ENCODE results near the gene PSME2.

- TF ChIP-seq, protein P1, sequence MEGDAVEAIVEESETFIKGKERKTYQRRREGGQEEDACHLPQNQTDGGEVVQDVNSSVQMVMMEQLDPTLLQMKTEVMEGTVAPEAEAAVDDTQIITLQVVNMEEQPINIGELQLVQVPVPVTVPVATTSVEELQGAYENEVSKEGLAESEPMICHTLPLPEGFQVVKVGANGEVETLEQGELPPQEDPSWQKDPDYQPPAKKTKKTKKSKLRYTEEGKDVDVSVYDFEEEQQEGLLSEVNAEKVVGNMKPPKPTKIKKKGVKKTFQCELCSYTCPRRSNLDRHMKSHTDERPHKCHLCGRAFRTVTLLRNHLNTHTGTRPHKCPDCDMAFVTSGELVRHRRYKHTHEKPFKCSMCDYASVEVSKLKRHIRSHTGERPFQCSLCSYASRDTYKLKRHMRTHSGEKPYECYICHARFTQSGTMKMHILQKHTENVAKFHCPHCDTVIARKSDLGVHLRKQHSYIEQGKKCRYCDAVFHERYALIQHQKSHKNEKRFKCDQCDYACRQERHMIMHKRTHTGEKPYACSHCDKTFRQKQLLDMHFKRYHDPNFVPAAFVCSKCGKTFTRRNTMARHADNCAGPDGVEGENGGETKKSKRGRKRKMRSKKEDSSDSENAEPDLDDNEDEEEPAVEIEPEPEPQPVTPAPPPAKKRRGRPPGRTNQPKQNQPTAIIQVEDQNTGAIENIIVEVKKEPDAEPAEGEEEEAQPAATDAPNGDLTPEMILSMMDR (optimal IDR thresholded peaks at IDR 0.05 in 1 of 3, IDR thresholded peaks at IDR 0.05 in 1 of 3, conservative IDR thresholded peaks at IDR 0.05 in 1 of 3; ENCODE audit: extremely low read depth in 1 of 3, insufficient read depth in 2 of 3, low read length in 3 of 3): no peak
- no peak for TF ChIP-seq EZH2 (IDR thresholded peaks at IDR 0.05; ENCODE audit: low read length)
Measured at GRCh38 chr14:24145219-24145618, 1.2 kb downstream of the PSME2 start.
